Activated CD4-positive, alpha-beta T cell treated with anti-CD3 and anti-CD28 coated beads, Interleukin-2, amount 50 U/mL, for 4 hours (primary cell): Measurements from ENCODE around the gene CNTN4.
"Not testable (repeated sequence)": the region's sequence is repeated elsewhere in the genome, so short reads cannot be mapped to it uniquely, and the experiment has no call there.

Experiments
- DNase-seq, 2 experiments: peaks; one replicate each; pipeline ENCODE4 v3.0.0-alpha.2; 2020

Gene CNTN4

GRCh38 chr3:2526926-2527325, 428.3 kb downstream of the CNTN4 start:
- DNase-seq, result no peak

GRCh38 chr3:2527328-2527727, 428.7 kb downstream of the CNTN4 start:
- DNase-seq, result not testable (repeated sequence)

GRCh38 chr3:2534767-2535166, 436.1 kb downstream of the CNTN4 start:
- DNase-seq, result not testable (repeated sequence)

- no peak for DNase-seq
Measured at GRCh38 chr3:2535206-2535605, 436.5 kb downstream of the CNTN4 start.

GRCh38 chr3:2536575-2536974, 437.9 kb downstream of the CNTN4 start:
- DNase-seq, result no peak

GRCh38 chr3:2540115-2540514, 441.4 kb downstream of the CNTN4 start:
- no peak for DNase-seq

- DNase-seq, result no peak
Measured at GRCh38 chr3:2543247-2543646, 444.6 kb downstream of the CNTN4 start.

- DNase-seq, result no peak
Measured at GRCh38 chr3:2544212-2544611, 445.5 kb downstream of the CNTN4 start.

- no peak for DNase-seq
Measured at GRCh38 chr3:2544718-2545117, 446.1 kb downstream of the CNTN4 start.

GRCh38 chr3:2547049-2547448, 448.4 kb downstream of the CNTN4 start:
- no peak for DNase-seq

- no peak for DNase-seq
Measured at GRCh38 chr3:2554656-2555055, 456.0 kb downstream of the CNTN4 start.

GRCh38 chr3:2558796-2559195, 460.1 kb downstream of the CNTN4 start:
- no peak for DNase-seq

- no peak for DNase-seq
Measured at GRCh38 chr3:2567451-2567850, 468.8 kb downstream of the CNTN4 start.

GRCh38 chr3:2568156-2568555, 469.5 kb downstream of the CNTN4 start:
- no peak for DNase-seq

- DNase-seq, result no peak
Measured at GRCh38 chr3:2568929-2569328, 470.3 kb downstream of the CNTN4 start.

- DNase-seq, result no peak
Measured at GRCh38 chr3:2577571-2577970, 478.9 kb downstream of the CNTN4 start.

- DNase-seq, result no peak
Measured at GRCh38 chr3:2578560-2578959, 479.9 kb downstream of the CNTN4 start.

GRCh38 chr3:2579206-2579605, 480.5 kb downstream of the CNTN4 start:
- no peak for DNase-seq

- no peak for DNase-seq
Measured at GRCh38 chr3:2583046-2583445, 484.4 kb downstream of the CNTN4 start.

GRCh38 chr3:2589336-2589969, 490.8 kb downstream of the CNTN4 start:
- no peak for DNase-seq

- no peak for DNase-seq
Measured at GRCh38 chr3:2595486-2595885, 496.8 kb downstream of the CNTN4 start.

- no peak for DNase-seq
Measured at GRCh38 chr3:2597615-2598014, 498.9 kb downstream of the CNTN4 start.

- no peak for DNase-seq
Measured at GRCh38 chr3:2599471-2599870, 500.8 kb downstream of the CNTN4 start.

GRCh38 chr3:2603692-2604289, 505.1 kb downstream of the CNTN4 start:
- no peak for DNase-seq

GRCh38 chr3:2614578-2614977, 515.9 kb downstream of the CNTN4 start:
- DNase-seq, result no peak
